GM10266 (cell line): ENCODE results near the gene DESI2.
"Not testable (repeated sequence)": the region's sequence is repeated elsewhere in the genome, so short reads cannot be mapped to it uniquely, and the experiment has no call there.

ENCODE experiments used
- DNase-seq: peaks from one replicate; pipeline ENCODE4 v3.0.0; 2012; ENCODE audit errors: extremely low spot score
- TF ChIP-seq, protein P1 (sequence below): IDR thresholded peaks from 2 replicates; pipeline ENCODE4 v1.5.1; 2012; ENCODE audit warnings: mild to moderate bottlenecking, low read depth; ENCODE audit not compliant: control insufficient read depth, insufficient read depth; ENCODE audit errors: missing control alignments

Gene DESI2

DNA sequence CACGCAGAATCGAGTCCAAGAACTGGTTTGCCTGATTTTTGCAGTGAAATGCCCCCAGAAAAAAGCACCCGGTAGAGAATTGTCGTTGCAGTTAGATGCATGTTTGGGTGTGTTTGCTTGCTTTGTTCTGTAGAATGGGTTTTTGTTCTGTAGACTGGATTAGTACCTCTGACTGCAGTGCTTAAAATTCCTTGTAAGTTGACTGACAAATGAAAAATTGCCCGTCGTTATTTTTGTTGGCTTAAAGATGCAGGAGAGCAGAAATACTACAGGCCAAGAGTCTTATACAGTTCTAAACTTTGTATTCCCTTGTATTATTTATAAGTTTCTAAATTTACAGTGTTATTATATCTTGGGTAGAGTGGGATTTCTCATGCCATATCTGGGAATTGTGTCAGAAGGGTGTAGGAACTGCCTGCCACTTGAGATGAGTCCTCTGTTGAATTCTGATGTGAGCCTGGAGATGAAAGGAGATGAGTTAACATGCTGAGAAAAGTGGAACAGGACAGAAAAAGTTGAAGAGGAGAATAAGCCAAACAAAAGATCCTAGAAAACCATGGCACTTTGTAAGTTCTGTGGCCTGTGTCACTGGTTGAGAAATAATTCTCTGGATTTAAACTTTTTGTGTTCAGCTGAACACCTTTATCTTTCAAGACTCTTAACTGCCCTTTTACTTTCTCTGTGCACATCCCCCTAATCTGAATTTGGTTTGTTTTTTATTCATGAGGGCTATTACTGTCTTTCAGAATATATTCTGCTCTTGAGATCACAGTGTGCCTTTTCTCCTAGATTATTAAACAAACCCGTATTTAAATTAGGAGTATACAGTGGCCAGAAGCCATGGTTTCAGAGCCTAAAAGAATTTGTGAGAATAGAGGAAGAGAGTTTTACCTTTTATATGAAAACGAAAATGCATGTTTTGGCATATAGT lies 1.4 kb downstream of the DESI2 start:
- DNase-seq = no peak
- TF ChIP-seq, protein P1, sequence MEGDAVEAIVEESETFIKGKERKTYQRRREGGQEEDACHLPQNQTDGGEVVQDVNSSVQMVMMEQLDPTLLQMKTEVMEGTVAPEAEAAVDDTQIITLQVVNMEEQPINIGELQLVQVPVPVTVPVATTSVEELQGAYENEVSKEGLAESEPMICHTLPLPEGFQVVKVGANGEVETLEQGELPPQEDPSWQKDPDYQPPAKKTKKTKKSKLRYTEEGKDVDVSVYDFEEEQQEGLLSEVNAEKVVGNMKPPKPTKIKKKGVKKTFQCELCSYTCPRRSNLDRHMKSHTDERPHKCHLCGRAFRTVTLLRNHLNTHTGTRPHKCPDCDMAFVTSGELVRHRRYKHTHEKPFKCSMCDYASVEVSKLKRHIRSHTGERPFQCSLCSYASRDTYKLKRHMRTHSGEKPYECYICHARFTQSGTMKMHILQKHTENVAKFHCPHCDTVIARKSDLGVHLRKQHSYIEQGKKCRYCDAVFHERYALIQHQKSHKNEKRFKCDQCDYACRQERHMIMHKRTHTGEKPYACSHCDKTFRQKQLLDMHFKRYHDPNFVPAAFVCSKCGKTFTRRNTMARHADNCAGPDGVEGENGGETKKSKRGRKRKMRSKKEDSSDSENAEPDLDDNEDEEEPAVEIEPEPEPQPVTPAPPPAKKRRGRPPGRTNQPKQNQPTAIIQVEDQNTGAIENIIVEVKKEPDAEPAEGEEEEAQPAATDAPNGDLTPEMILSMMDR = no peak

DNA sequence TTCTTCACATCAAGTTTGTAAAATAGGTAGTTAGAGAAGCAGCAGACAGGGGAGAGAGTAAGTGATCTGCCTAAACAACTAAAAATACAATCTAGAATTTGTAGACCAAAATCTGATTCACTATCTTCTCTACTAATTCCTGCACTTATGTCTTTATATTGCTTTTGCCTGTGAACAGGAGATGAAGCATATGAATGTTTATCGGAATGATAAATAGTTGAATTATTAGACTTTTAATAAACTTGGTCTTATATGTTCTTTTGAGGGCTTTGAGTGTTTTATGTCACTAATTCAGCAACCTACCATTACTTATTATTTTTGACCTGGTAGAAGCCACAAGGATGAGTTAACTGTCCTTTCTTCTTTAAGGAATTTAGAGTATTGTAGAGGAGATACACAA lies 2.3 kb downstream of the DESI2 start:
- DNase-seq = no peak
- TF ChIP-seq, protein P1 = no peak

DNA sequence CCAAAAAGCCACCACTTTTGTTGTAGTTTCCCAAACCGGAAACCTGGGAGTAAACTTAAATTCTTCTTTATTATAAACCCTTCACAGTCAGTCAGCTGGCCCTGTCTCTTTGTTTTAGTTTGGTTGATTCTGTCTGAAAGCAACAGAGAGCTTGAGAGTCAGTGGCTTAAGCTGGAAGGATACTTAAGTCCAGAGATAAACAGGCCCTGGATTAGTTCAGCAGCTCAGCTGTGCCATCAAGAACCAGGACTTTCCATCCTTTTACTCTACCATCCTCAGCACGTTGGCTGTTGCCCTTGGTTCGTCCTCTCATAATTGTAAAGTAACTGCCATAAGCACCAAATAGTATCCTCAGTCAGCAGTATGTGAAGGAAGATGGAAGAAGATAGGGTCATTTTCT lies 4.5 kb downstream of the DESI2 start:
- TF ChIP-seq, protein P1 = no peak
- DNase-seq = no peak

DNA sequence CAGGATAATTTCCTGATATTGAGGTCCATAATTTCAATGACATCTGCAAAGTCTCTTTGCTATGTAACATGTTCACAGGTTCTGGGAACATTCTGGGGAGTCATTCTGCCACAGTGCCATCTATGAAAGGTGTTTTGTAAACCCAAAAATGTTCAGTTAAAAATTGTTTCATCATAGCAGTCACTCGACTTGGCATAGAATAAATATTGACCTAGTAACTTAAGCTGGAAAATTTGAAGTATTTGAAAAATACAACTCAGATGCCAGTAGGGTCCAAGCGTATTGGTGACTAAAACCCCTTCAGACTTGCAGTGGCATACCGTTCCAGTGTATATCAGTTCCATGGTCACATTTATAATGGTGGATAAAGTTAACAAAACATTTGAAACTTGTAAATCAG lies 6.8 kb downstream of the DESI2 start:
- TF ChIP-seq, protein P1 = no peak

DNA sequence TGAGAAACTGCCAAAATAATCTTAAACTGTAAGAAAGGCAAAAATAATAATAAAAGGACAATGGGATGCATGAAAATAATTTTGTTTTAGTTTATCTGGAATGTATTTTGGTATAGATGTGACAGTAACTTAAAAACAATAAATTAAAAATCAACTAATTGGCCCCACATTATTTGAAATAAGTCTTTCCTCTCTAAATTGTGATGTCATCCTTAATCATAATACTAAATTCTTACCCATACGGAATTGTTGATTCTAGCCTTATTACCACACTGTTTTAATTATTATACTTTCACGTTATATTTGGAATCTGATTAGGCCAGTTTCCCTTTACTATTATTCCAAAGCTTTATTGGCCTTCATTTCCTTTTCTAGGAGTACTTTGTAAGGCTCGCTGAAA lies 7.7 kb downstream of the DESI2 start:
- DNase-seq = no peak
- TF ChIP-seq, protein P1 = no peak

More for the DNA sequence above, 6.8 kb downstream of the DESI2 start:
- no peak for DNase-seq

DNA sequence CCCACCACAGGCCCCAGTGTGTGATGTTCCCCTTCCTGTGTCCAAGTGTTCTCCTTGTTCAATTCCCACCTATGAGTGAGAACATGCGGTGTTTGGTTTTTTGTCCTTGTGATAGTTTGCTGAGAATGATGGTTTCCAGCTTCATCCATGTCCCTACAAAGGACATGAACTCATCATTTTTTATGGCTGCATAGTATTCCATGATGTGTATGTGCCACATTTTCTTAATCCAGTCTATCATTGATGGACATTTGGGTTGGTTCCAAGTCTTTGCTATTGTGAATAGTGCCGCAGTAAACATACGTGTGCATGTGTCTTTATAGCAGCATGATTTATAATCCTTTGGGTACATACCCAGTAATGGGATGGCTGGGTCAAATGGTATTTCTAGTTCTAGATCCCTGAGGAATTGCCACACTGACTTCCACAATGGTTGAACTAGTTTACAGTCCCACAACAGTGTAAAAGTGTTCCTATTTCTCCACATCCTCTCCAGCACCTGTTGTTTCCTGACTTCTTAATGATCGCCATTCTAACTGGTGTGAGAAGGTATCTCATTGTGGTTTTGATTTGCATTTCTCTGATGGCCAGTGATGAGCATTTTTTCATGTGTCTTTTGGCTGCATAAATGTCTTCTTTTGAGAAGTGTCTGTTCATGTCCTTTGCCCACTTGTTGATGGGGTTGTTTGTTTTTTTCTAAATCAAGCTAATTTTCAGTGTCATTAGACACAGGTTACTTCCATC lies 8.8 kb downstream of the DESI2 start:
- not testable (repeated sequence) for DNase-seq

DNA sequence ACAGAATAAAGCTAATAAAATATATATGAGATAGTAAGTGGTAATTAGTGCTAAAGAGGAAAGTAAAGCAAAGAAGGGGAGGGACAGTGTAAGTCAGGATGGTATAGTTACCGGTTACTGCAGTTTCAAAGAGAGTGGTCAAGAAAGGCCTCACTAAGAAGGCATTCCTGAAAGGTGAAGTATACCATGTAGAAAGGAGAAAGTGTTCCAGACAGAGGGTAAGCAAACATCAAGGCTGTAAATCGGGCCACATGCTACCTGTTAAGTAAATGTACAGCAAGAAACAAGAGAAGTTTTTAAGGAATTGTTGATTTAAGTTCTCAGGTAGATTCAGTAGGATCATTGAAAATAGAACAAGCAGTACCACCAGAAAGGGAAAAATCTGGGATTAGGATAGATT lies 9.7 kb downstream of the DESI2 start:
- DNase-seq = no peak
- TF ChIP-seq, protein P1 = no peak
